ENCODE measurements around the gene RAB8B.

The RAB8B gene

GRCh38 chr15:63310646-63311045, 121.2 kb downstream of the RAB8B start:
- H3K36me3 Mint-ChIP-seq: peaks cover 20% of the 10 kb centered on the region

GRCh38 chr15:63312286-63312685, 122.9 kb downstream of the RAB8B start:
- no peak for ATAC-seq
- peaks cover 7% of the 10 kb centered on the region for H3K4me1 Mint-ChIP-seq
- H3K4me3 Mint-ChIP-seq: no peak overlapping the region
- H3K27me3 Mint-ChIP-seq: no peaks in the 10 kb centered on the region
- H3K27ac Mint-ChIP-seq: no peak overlapping the region
- no peaks in the 10 kb centered on the region for H3K9me3 Mint-ChIP-seq
- H3K36me3 Mint-ChIP-seq: peaks cover 7% of the 10 kb centered on the region

More at GRCh38 chr15:63310646-63311045, 121.2 kb downstream of the RAB8B start:
- no peaks in the 10 kb centered on the region for H3K27me3 Mint-ChIP-seq
- ATAC-seq: no peak
- no peaks in the 10 kb centered on the region for H3K4me1 Mint-ChIP-seq
- H3K27ac Mint-ChIP-seq: no peak overlapping the region
- no peaks in the 10 kb centered on the region for H3K9me3 Mint-ChIP-seq
- H3K4me3 Mint-ChIP-seq: no peak overlapping the region

- H3K4me1 Mint-ChIP-seq: peaks cover 7% of the 10 kb centered on the region
- no peaks in the 10 kb centered on the region for H3K27me3 Mint-ChIP-seq
- peaks cover 7% of the 10 kb centered on the region for H3K36me3 Mint-ChIP-seq
- ATAC-seq: no peak
- no peaks in the 10 kb centered on the region for H3K9me3 Mint-ChIP-seq
- H3K4me3 Mint-ChIP-seq: no peak overlapping the region
- H3K27ac Mint-ChIP-seq: no peak overlapping the region
These were observed 124.4 kb downstream of the RAB8B start for GRCh38 chr15:63313825-63314224.

- peaks cover 7% of the 10 kb centered on the region for H3K36me3 Mint-ChIP-seq
- H3K9me3 Mint-ChIP-seq: no peaks in the 10 kb centered on the region
- no peak for ATAC-seq
- no peak overlapping the region for H3K27ac Mint-ChIP-seq
- no peaks in the 10 kb centered on the region for H3K27me3 Mint-ChIP-seq
- H3K4me1 Mint-ChIP-seq: peaks cover 7% of the 10 kb centered on the region
- H3K4me3 Mint-ChIP-seq: no peak overlapping the region
These were observed 125.0 kb downstream of the RAB8B start for GRCh38 chr15:63314409-63314808.

Measured in stimulated activated memory B cell treated with anti-CD40 and anti-IgM and Interleukin-4, amounts not matched to agents 10 μg/mL and 1 μg/mL and 100 μg/mL, for 72 hours (primary cell).